K562 (cell line): ENCODE measurements around the gene CREM. TPM values are rescaled to one million over a fixed set of nuclear protein-coding genes. Genes with fewer than 3 reads are reported as not detected.

Source experiments
- ATF1 ChIP-seq, 2 experiments: fragments of 450-650 bp in 1 of 2; IDR thresholded peaks; 2 replicates each; pipeline ENCODE4 v1.6.1; 2016; ENCODE audit warnings: missing compliant biosample characterization in 1 of 2, missing genetic modification characterization in 1 of 2
- CREM ChIP-seq: IDR thresholded peaks from 2 replicates; pipeline ENCODE4 v1.6.1; 2014; ENCODE audit warnings: antibody characterized with exemption, low read depth
- HDGF ChIP-seq: fragments of 450-650 bp; IDR thresholded peaks from 2 replicates; pipeline ENCODE4 v1.6.1; 2016
- KHSRP ChIP-seq: fragments of 450-650 bp; IDR thresholded peaks from 2 replicates; pipeline ENCODE4 v1.6.1; 2017
- SPI1 ChIP-seq: IDR thresholded peaks from 2 replicates; pipeline ENCODE4 v1.6.1; 2011; ENCODE audit warnings: low read depth, low read length, control low read depth, borderline replicate concordance
- ZNF134 ChIP-seq: fragments of 250-450 bp; sonication (Bioruptor Pico); conservative IDR thresholded peaks from 2 replicates; pipeline ENCODE4 v1.4.0; 2020
- ZNF239 ChIP-seq: fragments of 250-450 bp; sonication (Bioruptor Pico); IDR thresholded peaks from 2 replicates; pipeline ENCODE4 v1.4.0; 2020; ENCODE audit warnings: mild to moderate bottlenecking
- ZNF347 ChIP-seq: fragments of 450-650 bp; formaldehyde crosslinking; IDR thresholded peaks from 2 replicates; pipeline ENCODE4 v1.4.0; 2020; ENCODE audit warnings: low read depth, mild to moderate bottlenecking, moderate library complexity
- ZNF699 ChIP-seq: fragments of 250-450 bp; sonication (Bioruptor Pico); IDR thresholded peaks from 2 replicates; pipeline ENCODE4 v1.8.0; 2021; ENCODE audit warnings: mild to moderate bottlenecking, moderate library complexity; ENCODE audit not compliant: insufficient replicate concordance
- polyA plus RNA-seq, 8 experiments: library from polyadenylated mRNA; depleted of rRNA in 4 of 8; stranded (reverse) in 5 of 8; unstranded in 3 of 8; fragments of >200 nt; fragmentation: Nextera tagmentation in 2 of 8; fragmentation: Illumina TruSeq in 1 of 8; extraction: Ambion mirVana in 2 of 8; extraction: Trizol in 1 of 8; gene quantifications; 2 replicates each; pipeline versions ENCODE4 v1.2.1 to v1.2.3, GENCODE V29; 2011 to 2014; ENCODE audit warnings: inconsistent platforms in 1 of 8, missing spikeins in 1 of 8
- total RNA-seq, 7 experiments: library from RNA; depleted of rRNA in 6 of 7; stranded (reverse); fragments of >200 nt in 6 of 7; fragmentation: Illumina TruSeq in 2 of 7; extraction: Trizol in 2 of 7; gene quantifications; 2 replicates each; pipeline versions ENCODE4 v1.2.1 to v1.2.3, GENCODE V29; 2011 to 2021; ENCODE audit warnings: low replicate concordance in 1 of 7
- TF ChIP-seq, protein P1 (sequence below): fragments of 450-650 bp; IDR thresholded peaks from 2 replicates; pipeline ENCODE4 v1.6.1; 2016; ENCODE audit warnings: low read depth
- TF ChIP-seq, protein P2 (sequence below): fragments of 450-650 bp; IDR thresholded peaks from 2 replicates; pipeline ENCODE4 v1.6.1; 2016; ENCODE audit warnings: missing biosample characterization, missing genetic modification characterization
- TF ChIP-seq, protein P3 (sequence below): fragments of 250-450 bp; sonication (Bioruptor Pico); IDR thresholded peaks from 2 replicates; pipeline ENCODE4 v1.4.0; 2020; ENCODE audit warnings: mild to moderate bottlenecking

CREM gene
- total and polyA plus RNA-seq, 9 of the 15 experiments (the other 6 are each of a cell fraction or from before 2014, with no cell fraction given), result 39.1 to 70.2 (median 48.3) TPM

DNA sequence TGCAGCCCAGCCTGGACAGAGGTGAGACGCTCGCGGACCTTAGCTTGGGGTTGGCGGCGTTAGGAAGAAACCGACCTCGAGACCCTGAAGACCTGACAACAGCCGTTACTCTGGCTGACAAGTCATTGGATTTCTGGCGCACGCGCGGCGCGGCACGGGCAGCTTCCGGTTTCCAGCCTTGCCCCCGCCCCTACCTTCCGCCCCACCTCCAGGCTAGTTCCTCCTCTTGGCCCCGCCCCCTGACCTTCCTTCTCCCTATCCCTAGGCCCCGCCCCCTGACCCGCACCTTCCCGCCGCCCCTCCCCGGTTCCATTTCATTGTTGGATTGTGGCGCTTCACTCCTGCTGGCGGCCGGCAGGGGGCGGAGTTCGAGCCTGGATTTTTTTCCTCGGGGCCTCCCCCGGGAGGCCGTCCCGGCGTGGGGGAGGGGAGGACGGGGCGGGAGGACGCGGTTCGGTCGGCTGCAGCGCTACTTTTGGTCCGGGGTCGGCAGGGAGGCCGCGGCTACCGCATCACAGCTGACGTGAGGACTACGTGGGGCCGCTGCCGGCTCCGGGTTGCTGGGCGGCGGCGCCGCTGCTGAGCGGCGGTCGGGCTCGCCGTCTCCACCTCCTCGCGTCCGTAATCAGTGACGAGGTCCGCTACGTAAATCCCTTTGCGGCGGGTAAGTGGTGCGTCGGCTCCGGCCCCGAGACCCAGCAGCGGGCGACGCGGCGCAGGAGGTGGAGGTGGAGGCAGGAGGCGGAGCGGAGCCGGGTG, at the start of gene CREM (continued):
- TF ChIP-seq, protein P1, sequence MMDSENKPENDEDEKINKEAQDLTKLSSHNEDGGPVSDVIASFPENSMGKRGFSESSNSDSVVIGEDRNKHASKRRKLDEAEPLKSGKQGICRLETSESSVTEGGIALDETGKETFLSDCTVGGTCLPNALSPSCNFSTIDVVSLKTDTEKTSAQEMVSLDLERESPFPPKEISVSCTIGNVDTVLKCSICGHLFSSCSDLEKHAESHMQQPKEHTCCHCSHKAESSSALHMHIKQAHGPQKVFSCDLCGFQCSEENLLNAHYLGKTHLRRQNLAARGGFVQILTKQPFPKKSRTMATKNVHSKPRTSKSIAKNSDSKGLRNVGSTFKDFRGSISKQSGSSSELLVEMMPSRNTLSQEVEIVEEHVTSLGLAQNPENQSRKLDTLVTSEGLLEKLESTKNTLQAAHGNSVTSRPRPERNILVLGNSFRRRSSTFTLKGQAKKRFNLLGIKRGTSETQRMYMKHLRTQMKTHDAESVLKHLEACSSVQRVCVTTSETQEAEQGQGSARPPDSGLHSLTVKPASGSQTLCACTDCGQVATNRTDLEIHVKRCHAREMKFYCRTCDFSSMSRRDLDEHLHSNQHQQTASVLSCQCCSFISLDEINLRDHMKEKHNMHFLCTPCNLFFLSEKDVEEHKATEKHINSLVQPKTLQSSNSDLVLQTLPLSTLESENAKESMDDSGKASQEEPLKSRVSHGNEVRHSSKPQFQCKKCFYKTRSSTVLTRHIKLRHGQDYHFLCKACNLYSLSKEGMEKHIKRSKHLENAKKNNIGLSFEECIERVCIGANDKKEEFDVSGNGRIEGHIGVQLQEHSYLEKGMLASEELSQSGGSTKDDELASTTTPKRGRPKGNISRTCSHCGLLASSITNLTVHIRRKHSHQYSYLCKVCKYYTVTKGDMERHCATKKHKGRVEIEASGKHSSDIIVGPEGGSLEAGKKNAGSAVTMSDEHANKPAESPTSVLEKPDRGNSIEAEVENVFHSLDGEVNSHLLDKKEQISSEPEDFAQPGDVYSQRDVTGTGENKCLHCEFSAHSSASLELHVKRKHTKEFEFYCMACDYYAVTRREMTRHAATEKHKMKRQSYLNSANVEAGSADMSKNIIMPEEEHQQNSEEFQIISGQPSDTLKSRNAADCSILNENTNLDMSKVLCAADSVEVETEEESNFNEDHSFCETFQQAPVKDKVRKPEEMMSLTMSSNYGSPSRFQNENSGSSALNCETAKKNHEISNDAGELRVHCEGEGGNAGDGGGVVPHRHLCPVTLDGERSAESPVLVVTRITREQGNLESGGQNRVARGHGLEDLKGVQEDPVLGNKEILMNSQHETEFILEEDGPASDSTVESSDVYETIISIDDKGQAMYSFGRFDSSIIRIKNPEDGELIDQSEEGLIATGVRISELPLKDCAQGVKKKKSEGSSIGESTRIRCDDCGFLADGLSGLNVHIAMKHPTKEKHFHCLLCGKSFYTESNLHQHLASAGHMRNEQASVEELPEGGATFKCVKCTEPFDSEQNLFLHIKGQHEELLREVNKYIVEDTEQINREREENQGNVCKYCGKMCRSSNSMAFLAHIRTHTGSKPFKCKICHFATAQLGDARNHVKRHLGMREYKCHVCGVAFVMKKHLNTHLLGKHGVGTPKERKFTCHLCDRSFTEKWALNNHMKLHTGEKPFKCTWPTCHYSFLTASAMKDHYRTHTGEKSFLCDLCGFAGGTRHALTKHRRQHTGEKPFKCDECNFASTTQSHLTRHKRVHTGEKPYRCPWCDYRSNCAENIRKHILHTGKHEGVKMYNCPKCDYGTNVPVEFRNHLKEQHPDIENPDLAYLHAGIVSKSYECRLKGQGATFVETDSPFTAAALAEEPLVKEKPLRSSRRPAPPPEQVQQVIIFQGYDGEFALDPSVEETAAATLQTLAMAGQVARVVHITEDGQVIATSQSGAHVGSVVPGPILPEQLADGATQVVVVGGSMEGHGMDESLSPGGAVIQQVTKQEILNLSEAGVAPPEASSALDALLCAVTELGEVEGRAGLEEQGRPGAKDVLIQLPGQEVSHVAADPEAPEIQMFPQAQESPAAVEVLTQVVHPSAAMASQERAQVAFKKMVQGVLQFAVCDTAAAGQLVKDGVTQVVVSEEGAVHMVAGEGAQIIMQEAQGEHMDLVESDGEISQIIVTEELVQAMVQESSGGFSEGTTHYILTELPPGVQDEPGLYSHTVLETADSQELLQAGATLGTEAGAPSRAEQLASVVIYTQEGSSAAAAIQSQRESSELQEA, result no peak
- peak; percentile 96 for TF ChIP-seq CREM
- no peak for TF ChIP-seq SPI1
- TF ChIP-seq, protein P2, sequence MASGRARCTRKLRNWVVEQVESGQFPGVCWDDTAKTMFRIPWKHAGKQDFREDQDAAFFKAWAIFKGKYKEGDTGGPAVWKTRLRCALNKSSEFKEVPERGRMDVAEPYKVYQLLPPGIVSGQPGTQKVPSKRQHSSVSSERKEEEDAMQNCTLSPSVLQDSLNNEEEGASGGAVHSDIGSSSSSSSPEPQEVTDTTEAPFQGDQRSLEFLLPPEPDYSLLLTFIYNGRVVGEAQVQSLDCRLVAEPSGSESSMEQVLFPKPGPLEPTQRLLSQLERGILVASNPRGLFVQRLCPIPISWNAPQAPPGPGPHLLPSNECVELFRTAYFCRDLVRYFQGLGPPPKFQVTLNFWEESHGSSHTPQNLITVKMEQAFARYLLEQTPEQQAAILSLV (tag), result no peak
- no peak for TF ChIP-seq ZNF134 (CRISPR knock-in tag)
- TF ChIP-seq ATF1 (CRISPR knock-in tag; IDR thresholded peaks at IDR 0.05), result peak; percentile 68
- peak; percentile 98 for TF ChIP-seq ATF1 (tag; IDR thresholded peaks at IDR 0.05)
- no peak for TF ChIP-seq ZNF239 (CRISPR knock-in tag)
- no peak for TF ChIP-seq ZNF347 (CRISPR knock-in tag)
- no peak for TF ChIP-seq ZNF699 (CRISPR knock-in tag)
- TF ChIP-seq KHSRP, result peak; percentile 74; the same call in 1 of the 2 replicates
- no peak for TF ChIP-seq HDGF
- TF ChIP-seq, protein P3, sequence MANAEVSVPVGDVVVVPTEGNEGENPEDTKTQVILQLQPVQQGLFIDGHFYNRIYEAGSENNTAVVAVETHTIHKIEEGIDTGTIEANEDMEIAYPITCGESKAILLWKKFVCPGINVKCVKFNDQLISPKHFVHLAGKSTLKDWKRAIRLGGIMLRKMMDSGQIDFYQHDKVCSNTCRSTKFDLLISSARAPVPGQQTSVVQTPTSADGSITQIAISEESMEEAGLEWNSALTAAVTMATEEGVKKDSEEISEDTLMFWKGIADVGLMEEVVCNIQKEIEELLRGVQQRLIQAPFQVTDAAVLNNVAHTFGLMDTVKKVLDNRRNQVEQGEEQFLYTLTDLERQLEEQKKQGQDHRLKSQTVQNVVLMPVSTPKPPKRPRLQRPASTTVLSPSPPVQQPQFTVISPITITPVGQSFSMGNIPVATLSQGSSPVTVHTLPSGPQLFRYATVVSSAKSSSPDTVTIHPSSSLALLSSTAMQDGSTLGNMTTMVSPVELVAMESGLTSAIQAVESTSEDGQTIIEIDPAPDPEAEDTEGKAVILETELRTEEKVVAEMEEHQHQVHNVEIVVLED, result peak; percentile 87
- TF ChIP-seq, all 486 proteins: peak for 151
